ENCODE data around the gene PUDP.

PUDP gene

GRCh38 chrX:7083021-7083420 is 64.9 kb downstream of the PUDP start:
- TF ChIP-seq POLR2AphosphoS5 (IDR thresholded peaks at IDR 0.05; ENCODE audit: borderline replicate concordance, low read depth, low read length) (no peak), FOXP2 (optimal IDR thresholded peaks at IDR 0.05; ENCODE audit: control extremely low read depth, extremely low read length, insufficient read depth) (no peak), EZH2 (IDR thresholded peaks at IDR 0.05) (no peak)
- Histone ChIP-seq H3K9me3 (ENCODE audit: low read depth, low read length) (no peaks in the 10 kb centered on the region), H3K27ac (no peak overlapping the region), H3K9ac (ENCODE audit: insufficient read length) (no peak overlapping the region), H3K4me3 (no peak overlapping the region), H3K36me3 (ENCODE audit: insufficient read depth, low read length) (peaks cover 5% of the 10 kb centered on the region; the same call in 1 of the 2 replicates)
- DNase-seq (ENCODE audit: low read depth, low spot score), result no peak

GRCh38 chrX:7082556-7082955 is 65.4 kb downstream of the PUDP start:
- TF ChIP-seq POLR2AphosphoS5 (IDR thresholded peaks at IDR 0.05; ENCODE audit: borderline replicate concordance, low read depth, low read length) (no peak), EZH2 (IDR thresholded peaks at IDR 0.05) (no peak), FOXP2 (optimal IDR thresholded peaks at IDR 0.05; ENCODE audit: control extremely low read depth, extremely low read length, insufficient read depth) (no peak)
- no peak for DNase-seq (ENCODE audit: low read depth, low spot score)
- Histone ChIP-seq H3K36me3 (ENCODE audit: insufficient read depth, low read length) (peaks cover 5% of the 10 kb centered on the region; the same call in 1 of the 2 replicates), H3K27ac (no peak overlapping the region), H3K9me3 (ENCODE audit: low read depth, low read length) (no peaks in the 10 kb centered on the region), H3K4me3 (no peak overlapping the region), H3K9ac (ENCODE audit: insufficient read length) (no peak overlapping the region)

- Histone ChIP-seq H3K9me3 (ENCODE audit: low read depth, low read length) (no peaks in the 10 kb centered on the region), H3K36me3 (ENCODE audit: insufficient read depth, low read length) (peaks cover 7% of the 10 kb centered on the region; the same call in 1 of the 2 replicates), H3K9ac (ENCODE audit: insufficient read length) (no peak overlapping the region), H3K4me3 (no peak overlapping the region), H3K27ac (no peak overlapping the region)
- TF ChIP-seq POLR2AphosphoS5 (IDR thresholded peaks at IDR 0.05; ENCODE audit: borderline replicate concordance, low read depth, low read length) (no peak), FOXP2 (optimal IDR thresholded peaks at IDR 0.05; ENCODE audit: control extremely low read depth, extremely low read length, insufficient read depth) (no peak), EZH2 (IDR thresholded peaks at IDR 0.05) (no peak)
- DNase-seq (ENCODE audit: low read depth, low spot score), result no peak
Measured at GRCh38 chrX:7077241-7078230, 70.4 kb downstream of the PUDP start.

GRCh38 chrX:7076245-7076661 is 71.7 kb downstream of the PUDP start:
- no peaks in the 10 kb centered on the region for H3K9me3 ChIP-seq (ENCODE audit: low read depth, low read length)
- TF ChIP-seq POLR2AphosphoS5 (IDR thresholded peaks at IDR 0.05; ENCODE audit: borderline replicate concordance, low read depth, low read length), result no peak
- no peak for TF ChIP-seq EZH2 (IDR thresholded peaks at IDR 0.05)
- no peak for TF ChIP-seq FOXP2 (optimal IDR thresholded peaks at IDR 0.05; ENCODE audit: control extremely low read depth, extremely low read length, insufficient read depth)
- H3K9ac ChIP-seq (ENCODE audit: insufficient read length), result no peak overlapping the region
- no peak overlapping the region for H3K27ac ChIP-seq
- DNase-seq (ENCODE audit: low read depth, low spot score), result no peak
- H3K4me3 ChIP-seq, result no peak overlapping the region
- H3K36me3 ChIP-seq (ENCODE audit: insufficient read depth, low read length), result peaks cover 7% of the 10 kb centered on the region; the same call in 1 of the 2 replicates

- Histone ChIP-seq H3K27ac (no peak overlapping the region), H3K9ac (ENCODE audit: insufficient read length) (no peak overlapping the region), H3K4me3 (no peak overlapping the region), H3K9me3 (ENCODE audit: low read depth, low read length) (no peaks in the 10 kb centered on the region), H3K36me3 (ENCODE audit: insufficient read depth, low read length) (peaks cover 7% of the 10 kb centered on the region; the same call in 1 of the 2 replicates)
- TF ChIP-seq EZH2 (IDR thresholded peaks at IDR 0.05) (no peak), FOXP2 (optimal IDR thresholded peaks at IDR 0.05; ENCODE audit: control extremely low read depth, extremely low read length, insufficient read depth) (no peak), POLR2AphosphoS5 (IDR thresholded peaks at IDR 0.05; ENCODE audit: borderline replicate concordance, low read depth, low read length) (no peak)
- DNase-seq (ENCODE audit: low read depth, low spot score), result no peak
Measured at GRCh38 chrX:7074908-7075204, 73.1 kb downstream of the PUDP start.

- H3K27ac ChIP-seq, result no peak overlapping the region
- no peak overlapping the region for H3K9ac ChIP-seq (ENCODE audit: insufficient read length)
- H3K9me3 ChIP-seq (ENCODE audit: low read depth, low read length), result no peaks in the 10 kb centered on the region
- H3K36me3 ChIP-seq (ENCODE audit: insufficient read depth, low read length), result peaks cover 7% of the 10 kb centered on the region; the same call in 1 of the 2 replicates
- no peak for TF ChIP-seq FOXP2 (optimal IDR thresholded peaks at IDR 0.05; ENCODE audit: control extremely low read depth, extremely low read length, insufficient read depth)
- no peak for TF ChIP-seq POLR2AphosphoS5 (IDR thresholded peaks at IDR 0.05; ENCODE audit: borderline replicate concordance, low read depth, low read length)
- no peak for TF ChIP-seq EZH2 (IDR thresholded peaks at IDR 0.05)
- DNase-seq (ENCODE audit: low read depth, low spot score), result no peak
- no peak overlapping the region for H3K4me3 ChIP-seq
Measured at GRCh38 chrX:7074148-7074907, 73.6 kb downstream of the PUDP start.

- no peak overlapping the region for H3K4me3 ChIP-seq
- no peak for DNase-seq (ENCODE audit: low read depth, low spot score)
- H3K9ac ChIP-seq (ENCODE audit: insufficient read length), result no peak overlapping the region
- no peaks in the 10 kb centered on the region for H3K9me3 ChIP-seq (ENCODE audit: low read depth, low read length)
- TF ChIP-seq POLR2AphosphoS5 (IDR thresholded peaks at IDR 0.05; ENCODE audit: borderline replicate concordance, low read depth, low read length), result no peak
- no peak for TF ChIP-seq FOXP2 (optimal IDR thresholded peaks at IDR 0.05; ENCODE audit: control extremely low read depth, extremely low read length, insufficient read depth)
- TF ChIP-seq EZH2 (IDR thresholded peaks at IDR 0.05), result no peak
- peaks cover 7% of the 10 kb centered on the region; the same call in 1 of the 2 replicates for H3K36me3 ChIP-seq (ENCODE audit: insufficient read depth, low read length)
- H3K27ac ChIP-seq, result no peak overlapping the region
Measured at GRCh38 chrX:7073336-7073735, 74.6 kb downstream of the PUDP start.

GRCh38 chrX:7072856-7073255 is 75.1 kb downstream of the PUDP start:
- DNase-seq (ENCODE audit: low read depth, low spot score), result no peak
- no peak for TF ChIP-seq POLR2AphosphoS5 (IDR thresholded peaks at IDR 0.05; ENCODE audit: borderline replicate concordance, low read depth, low read length)
- TF ChIP-seq EZH2 (IDR thresholded peaks at IDR 0.05), result no peak
- no peak for TF ChIP-seq FOXP2 (optimal IDR thresholded peaks at IDR 0.05; ENCODE audit: control extremely low read depth, extremely low read length, insufficient read depth)
- Histone ChIP-seq H3K27ac (no peak overlapping the region), H3K9me3 (ENCODE audit: low read depth, low read length) (no peaks in the 10 kb centered on the region), H3K36me3 (ENCODE audit: insufficient read depth, low read length) (peaks cover 7% of the 10 kb centered on the region; the same call in 1 of the 2 replicates), H3K4me3 (no peak overlapping the region), H3K9ac (ENCODE audit: insufficient read length) (no peak overlapping the region)

Measured in SK-N-MC (cell line).